Osteoblast (primary cell): ENCODE data around the gene LRBA. TPM values are rescaled to one million over a fixed set of nuclear protein-coding genes. Genes with fewer than 3 reads are reported as not detected.

Experiments
- DNase-seq: peaks from one replicate; pipeline ENCODE4 v3.0.0; 2011; ENCODE audit warnings: low spot score, mixed read lengths; ENCODE audit not compliant: insufficient read length; ENCODE audit errors: missing footprints
- H2AFZ ChIP-seq: 2 replicates; pipeline ENCODE4 v1.6.0; 2011; ENCODE audit warnings: mild to moderate bottlenecking, low read length
- H3K27ac ChIP-seq: 2 replicates; pipeline ENCODE4 v1.5.1; 2011; ENCODE audit warnings: mild to moderate bottlenecking, low read depth, low read length, moderate library complexity
- H3K27me3 ChIP-seq: 2 replicates; pipeline ENCODE4 v1.6.0; 2012; ENCODE audit warnings: mild to moderate bottlenecking, control low read depth, inconsistent platforms, low read length, moderate library complexity; ENCODE audit not compliant: insufficient read depth
- H3K36me3 ChIP-seq: 2 replicates; pipeline ENCODE4 v1.5.1; 2011; ENCODE audit warnings: mild to moderate bottlenecking, low read length, control low read depth, moderate library complexity; ENCODE audit not compliant: insufficient read depth
- H3K4me1 ChIP-seq: 2 replicates; pipeline ENCODE4 v1.5.1; 2011; ENCODE audit warnings: mild to moderate bottlenecking, low read length, control low read depth, moderate library complexity; ENCODE audit not compliant: insufficient read depth
- H3K4me2 ChIP-seq: 2 replicates; pipeline ENCODE4 v1.6.0; 2011; ENCODE audit warnings: mild to moderate bottlenecking, low read length; ENCODE audit not compliant: insufficient read depth
- H3K4me3 ChIP-seq: fragments of 200-600 bp; sonication (generic); 3 replicates; pipeline ENCODE4 v1.5.1; 2012; ENCODE audit warnings: mild to moderate bottlenecking, low read length, inconsistent platforms; ENCODE audit not compliant: insufficient read depth
- H3K79me2 ChIP-seq: 2 replicates; pipeline ENCODE4 v1.6.0; 2012; ENCODE audit warnings: mild to moderate bottlenecking, low read length, control low read depth, inconsistent platforms; ENCODE audit not compliant: insufficient read depth
- H3K9me3 ChIP-seq: 2 replicates; pipeline ENCODE4 v1.5.1; 2011; ENCODE audit warnings: low read depth, low read length, control low read depth
- H4K20me1 ChIP-seq: 2 replicates; pipeline ENCODE4 v1.6.0; 2012; ENCODE audit warnings: mild to moderate bottlenecking, low read length, control low read depth; ENCODE audit not compliant: insufficient read depth
- CTCF ChIP-seq: IDR thresholded peaks from 2 replicates; pipeline ENCODE4 v1.5.1; 2011; ENCODE audit warnings: mild to moderate bottlenecking, low read depth, low read length, moderate library complexity; ENCODE audit errors: extremely low read depth
- total RNA-seq: library from RNA; depleted of rRNA; stranded (reverse); fragments of >200 nt; gene quantifications from 2 replicates; pipeline ENCODE4 v1.2.3, GENCODE V29; 2012

The LRBA gene
- total RNA-seq, 1 donor, result 67.3 TPM

GRCh38 chr4:150247184-150247583 is 767.9 kb downstream of the LRBA start:
- Histone ChIP-seq H3K9me3 (no peaks in the 10 kb centered on the region), H3K27ac (no peak overlapping the region), H3K4me3 (no peak overlapping the region), H4K20me1 (no peaks in the 10 kb centered on the region), H3K79me2 (no peaks in the 10 kb centered on the region), H3K4me1 (peaks cover 14% of the 10 kb centered on the region), H3K36me3 (peaks cover 30% of the 10 kb centered on the region), H2AFZ (no peak overlapping the region), H3K4me2 (no peak overlapping the region), H3K27me3 (no peaks in the 10 kb centered on the region)
- no peak for TF ChIP-seq CTCF
- DNase-seq, result no peak

- H3K4me1 ChIP-seq, result peaks cover 14% of the 10 kb centered on the region
Observed at GRCh38 chr4:150244600-150244999, 770.5 kb downstream of the LRBA start.

GRCh38 chr4:150243932-150244331 is 771.2 kb downstream of the LRBA start:
- peaks cover 14% of the 10 kb centered on the region for H3K4me1 ChIP-seq
- H3K9me3 ChIP-seq, result no peaks in the 10 kb centered on the region
- DNase-seq, result no peak
- H3K4me3 ChIP-seq, result no peak overlapping the region
- no peaks in the 10 kb centered on the region for H4K20me1 ChIP-seq
- peaks cover 23% of the 10 kb centered on the region for H3K36me3 ChIP-seq
- peak overlapping the region; percentile 47 for H3K27ac ChIP-seq
- no peak overlapping the region for H3K4me2 ChIP-seq
- no peak for TF ChIP-seq CTCF
- H3K27me3 ChIP-seq, result no peaks in the 10 kb centered on the region
- H2AFZ ChIP-seq, result no peak overlapping the region
- H3K79me2 ChIP-seq, result no peaks in the 10 kb centered on the region

More at GRCh38 chr4:150244600-150244999, 770.5 kb downstream of the LRBA start:
- Histone ChIP-seq H3K36me3 (peaks cover 30% of the 10 kb centered on the region), H3K27ac (peak overlapping the region; percentile 47), H4K20me1 (no peaks in the 10 kb centered on the region), H3K4me2 (peak overlapping the region; percentile 49), H3K79me2 (no peaks in the 10 kb centered on the region), H3K4me3 (no peak overlapping the region), H2AFZ (no peak overlapping the region), H3K9me3 (no peaks in the 10 kb centered on the region), H3K27me3 (no peaks in the 10 kb centered on the region)
- peak; percentile 86 for DNase-seq
- no peak for TF ChIP-seq CTCF

- H3K27me3 ChIP-seq, result no peaks in the 10 kb centered on the region
- H3K9me3 ChIP-seq, result no peaks in the 10 kb centered on the region
- H3K79me2 ChIP-seq, result no peaks in the 10 kb centered on the region
- peaks cover 14% of the 10 kb centered on the region for H3K36me3 ChIP-seq
- no peak overlapping the region for H3K27ac ChIP-seq
- no peak overlapping the region for H3K4me3 ChIP-seq
- no peak overlapping the region for H3K4me2 ChIP-seq
- no peak overlapping the region for H2AFZ ChIP-seq
- TF ChIP-seq CTCF, result peak; percentile 97
- peak; percentile 80 for DNase-seq
- H3K4me1 ChIP-seq, result peaks cover 20% of the 10 kb centered on the region
- H4K20me1 ChIP-seq, result no peaks in the 10 kb centered on the region
Observed at GRCh38 chr4:150242820-150243458, 772.1 kb downstream of the LRBA start.
